WTC11 (cell line): ENCODE results near the gene CAP1. TPM values are rescaled to one million over a fixed set of nuclear protein-coding genes. Genes with fewer than 3 reads are reported as not detected.

Experiments
- ATAC-seq: fragments of 200-7000 bp; cut with Tn5 transposase; 2 replicates; pipeline ENCODE4 v1.10.0; 2021; ENCODE audit warnings: mild to moderate bottlenecking, moderate library complexity
- Bru-seq: library from RNA; stranded (reverse); fragments of 400-500 nt; gene quantifications from one replicate; lab custom pipeline; 2021; lab: Mats Ljungman, UMichigan
- CTCF ChIA-PET: fragments of 300-600 bp; sonication (Branson Sonifier 250); formaldehyde crosslinking; loops from one replicate; lab custom pipeline; 2021; ENCODE audit warnings: antibody characterized with exemption; lab: Charles Lee
- POLR2A ChIA-PET: fragments of 350-600 bp; sonication (Branson Sonifier 250); formaldehyde crosslinking; loops from one replicate; lab custom pipeline; 2021; ENCODE audit warnings: antibody characterized with exemption; lab: Charles Lee
- DNase-seq: peaks from one replicate; pipeline ENCODE4 v3.0.0; 2021; ENCODE audit warnings: low spot score
- H3K27ac Mint-ChIP-seq: 2 replicates; pipeline ENCODE4 v1.8.0; 2021; ENCODE audit warnings: mixed read lengths
- H3K27me3 Mint-ChIP-seq: 2 replicates; pipeline ENCODE4 v1.8.0; 2021; ENCODE audit warnings: low read depth, mild to moderate bottlenecking, moderate library complexity, mixed read lengths
- H3K36me3 Mint-ChIP-seq: 2 replicates; pipeline ENCODE4 v1.8.0; 2021; ENCODE audit warnings: mixed read lengths
- H3K4me1 Mint-ChIP-seq: 2 replicates; pipeline ENCODE4 v1.8.0; 2022; ENCODE audit warnings: mixed read lengths
- H3K4me3 Mint-ChIP-seq: 2 replicates; pipeline ENCODE4 v1.8.0; 2021; ENCODE audit warnings: mild to moderate bottlenecking, moderate library complexity, mixed read lengths
- H3K9me3 Mint-ChIP-seq: 2 replicates; pipeline ENCODE4 v1.8.0; 2021; ENCODE audit warnings: mixed read lengths
- ELF4 ChIP-seq: sonication (generic); formaldehyde crosslinking; IDR thresholded peaks from 2 replicates; pipeline ENCODE4 v1.8.1; 2022; ENCODE audit warnings: low read depth, mild to moderate bottlenecking, moderate library complexity, missing genetic modification reagents
- EMX1 ChIP-seq: fragments of 250-450 bp; sonication (Bioruptor Pico); IDR thresholded peaks from 2 replicates; pipeline ENCODE4 v1.8.0; 2021; ENCODE audit warnings: mild to moderate bottlenecking
- ESRRA ChIP-seq: sonication (generic); formaldehyde crosslinking; IDR thresholded peaks from 2 replicates; pipeline ENCODE4 v1.8.1; 2022; ENCODE audit warnings: mild to moderate bottlenecking, missing genetic modification reagents, borderline replicate concordance
- FOXJ3 ChIP-seq: sonication (generic); formaldehyde crosslinking; IDR thresholded peaks from 2 replicates; pipeline ENCODE4 v1.9.0; 2021; ENCODE audit warnings: missing genetic modification reagents, mild to moderate bottlenecking, borderline replicate concordance
- GABPB1 ChIP-seq: sonication (generic); formaldehyde crosslinking; IDR thresholded peaks from 2 replicates; pipeline ENCODE4 v1.8.1; 2023; ENCODE audit warnings: mild to moderate bottlenecking, missing genetic modification reagents
- GTF2I ChIP-seq: fragments of 250-450 bp; sonication (Bioruptor Pico); conservative IDR thresholded peaks from 2 replicates; pipeline ENCODE4 v1.4.0; 2021; ENCODE audit warnings: mild to moderate bottlenecking
- IRF2 ChIP-seq: sonication (generic); formaldehyde crosslinking; IDR thresholded peaks from 2 replicates; pipeline ENCODE4 v1.8.0; 2022; ENCODE audit warnings: low read depth, missing genetic modification reagents, borderline replicate concordance
- JAZF1 ChIP-seq: fragments of 250-450 bp; sonication (Bioruptor Pico); IDR thresholded peaks from 2 replicates; pipeline ENCODE4 v1.9.0; 2021; ENCODE audit warnings: moderate library complexity, mild to moderate bottlenecking, inconsistent platforms
- OVOL2 ChIP-seq: fragments of 250-450 bp; sonication (Bioruptor Pico); IDR thresholded peaks from 2 replicates; pipeline ENCODE4 v1.9.0; 2021; ENCODE audit warnings: mild to moderate bottlenecking, borderline replicate concordance
- PRRX2 ChIP-seq: fragments of 250-450 bp; sonication (Bioruptor Pico); IDR thresholded peaks from 2 replicates; pipeline ENCODE4 v1.8.0; 2021; ENCODE audit warnings: mild to moderate bottlenecking
- RELA ChIP-seq: sonication (generic); formaldehyde crosslinking; IDR thresholded peaks from 2 replicates; pipeline ENCODE4 v1.8.1; 2022; ENCODE audit warnings: missing genetic modification reagents, mild to moderate bottlenecking, borderline replicate concordance
- RORB ChIP-seq: fragments of 250-450 bp; sonication (Bioruptor Pico); IDR thresholded peaks from 2 replicates; pipeline ENCODE4 v1.9.0; 2021; ENCODE audit warnings: mild to moderate bottlenecking
- SMAD3 ChIP-seq: sonication (generic); formaldehyde crosslinking; IDR thresholded peaks from 2 replicates; pipeline ENCODE4 v1.8.0; 2022; ENCODE audit warnings: missing genetic modification reagents, mild to moderate bottlenecking, borderline replicate concordance
- SOX15 ChIP-seq: fragments of 250-450 bp; sonication (Bioruptor Pico); IDR thresholded peaks from 2 replicates; pipeline ENCODE4 v1.9.0; 2021; ENCODE audit warnings: mild to moderate bottlenecking
- TEAD1 ChIP-seq: sonication (generic); formaldehyde crosslinking; IDR thresholded peaks from 2 replicates; pipeline ENCODE4 v1.8.0; 2022; ENCODE audit warnings: mild to moderate bottlenecking, missing genetic modification reagents
- ZNF121 ChIP-seq: sonication (generic); formaldehyde crosslinking; IDR thresholded peaks from 2 replicates; pipeline ENCODE4 v1.8.0; 2023; ENCODE audit warnings: missing genetic modification reagents
- long read RNA-seq, 3 experiments: library from RNA in 1 of 3; library from capped mRNA in 1 of 3; library from polyadenylated mRNA in 1 of 3; unstranded in 2 of 3; stranded (forward) in 1 of 3; transcript quantifications; one replicate each; pipeline ENCODE4 v2.0.0, GENCODE V29; 2021
- total RNA-seq: library from RNA; stranded (reverse); gene quantifications from 3 replicates; pipeline ENCODE4 v1.2.3, GENCODE V29; 2021
- TF ChIP-seq, protein P1 (sequence below): sonication (generic); formaldehyde crosslinking; IDR thresholded peaks from 2 replicates; pipeline ENCODE4 v1.8.1; 2022; ENCODE audit warnings: low read depth, mild to moderate bottlenecking, moderate library complexity, missing genetic modification reagents, borderline replicate concordance
- TF ChIP-seq, protein P2 (sequence below): sonication (generic); formaldehyde crosslinking; IDR thresholded peaks from 2 replicates; pipeline ENCODE4 v1.8.0; 2022; ENCODE audit warnings: mild to moderate bottlenecking, missing genetic modification reagents
- TF ChIP-seq, protein P3 (sequence below): sonication (generic); formaldehyde crosslinking; IDR thresholded peaks from 2 replicates; pipeline ENCODE4 v1.8.1; 2022; ENCODE audit warnings: mild to moderate bottlenecking, missing genetic modification reagents, moderate library complexity, borderline replicate concordance
- TF ChIP-seq, protein P4 (sequence below): fragments of 250-450 bp; sonication (Bioruptor Pico); IDR thresholded peaks from 2 replicates; pipeline ENCODE4 v1.9.0; 2021; ENCODE audit warnings: mild to moderate bottlenecking
- TF ChIP-seq, protein P5 (sequence below): fragments of 250-450 bp; sonication (Bioruptor Pico); IDR thresholded peaks from 2 replicates; pipeline ENCODE4 v1.9.0; 2021; ENCODE audit warnings: moderate library complexity, mild to moderate bottlenecking, inconsistent platforms, borderline replicate concordance
- TF ChIP-seq, protein P6 (sequence below): fragments of 250-450 bp; sonication (Bioruptor Pico); IDR thresholded peaks from 2 replicates; pipeline ENCODE4 v2.1.2; 2022; ENCODE audit warnings: mild to moderate bottlenecking, moderate library complexity
- TF ChIP-seq, protein P7 (sequence below): sonication (generic); formaldehyde crosslinking; IDR thresholded peaks from 2 replicates; pipeline ENCODE4 v1.8.1; 2023; ENCODE audit warnings: mild to moderate bottlenecking, missing genetic modification reagents

CAP1 gene, protein sequence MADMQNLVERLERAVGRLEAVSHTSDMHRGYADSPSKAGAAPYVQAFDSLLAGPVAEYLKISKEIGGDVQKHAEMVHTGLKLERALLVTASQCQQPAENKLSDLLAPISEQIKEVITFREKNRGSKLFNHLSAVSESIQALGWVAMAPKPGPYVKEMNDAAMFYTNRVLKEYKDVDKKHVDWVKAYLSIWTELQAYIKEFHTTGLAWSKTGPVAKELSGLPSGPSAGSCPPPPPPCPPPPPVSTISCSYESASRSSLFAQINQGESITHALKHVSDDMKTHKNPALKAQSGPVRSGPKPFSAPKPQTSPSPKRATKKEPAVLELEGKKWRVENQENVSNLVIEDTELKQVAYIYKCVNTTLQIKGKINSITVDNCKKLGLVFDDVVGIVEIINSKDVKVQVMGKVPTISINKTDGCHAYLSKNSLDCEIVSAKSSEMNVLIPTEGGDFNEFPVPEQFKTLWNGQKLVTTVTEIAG
- 258 to 304 TPM (median 277 TPM) in 3 replicates for total RNA-seq
- Bru-seq, nascent RNA: percentile 89 among the genes with signal in this experiment
- long read RNA-seq, experiment 1, transcript CAP1-201 (13 exons, 2,592 nt): minor isoform, 80 of 1,655 reads
- long read RNA-seq, experiment 1, transcript CAP1-206 (13 exons, 2,217 nt): major isoform, 667 of 1,655 reads
- long read RNA-seq, experiment 1, transcript CAP1-202 (13 exons, 1,496 nt): minor isoform, 216 of 1,655 reads
- long read RNA-seq, experiment 1, transcript CAP1-203 (13 exons, 3,105 nt): minor isoform, 269 of 1,655 reads
- long read RNA-seq, experiment 1, partial matches to known transcripts: 103 of 1,655 reads
- long read RNA-seq, experiment 1, other reads (novel, unspliced or antisense): 274 of 1,655 reads
- long read RNA-seq, experiment 2, transcript CAP1-217 (5 exons, 856 nt): minor isoform, 18 of 327 reads
- long read RNA-seq, experiment 2, transcript CAP1-203 (13 exons, 3,105 nt): minor isoform, 10 of 327 reads
- long read RNA-seq, experiment 2, transcript CAP1-206 (13 exons, 2,217 nt): major isoform, 32 of 327 reads
- long read RNA-seq, experiment 2, transcript CAP1-202 (13 exons, 1,496 nt): minor isoform, 9 of 327 reads
- long read RNA-seq, experiment 2, partial matches to known transcripts: 199 of 327 reads
- long read RNA-seq, experiment 2, other reads (novel, unspliced or antisense): 42 of 327 reads
- long read RNA-seq, experiment 3, transcript CAP1-201 (13 exons, 2,592 nt): minor isoform, 13 of 525 reads
- long read RNA-seq, experiment 3, transcript CAP1-206 (13 exons, 2,217 nt): major isoform, 84 of 525 reads
- long read RNA-seq, experiment 3, transcript CAP1-203 (13 exons, 3,105 nt): minor isoform, 49 of 525 reads
- long read RNA-seq, experiment 3, transcript CAP1-202 (13 exons, 1,496 nt): minor isoform, 49 of 525 reads
- long read RNA-seq, experiment 3, partial matches to known transcripts: 248 of 525 reads
- long read RNA-seq, experiment 3, other reads (novel, unspliced or antisense): 69 of 525 reads

DNA sequence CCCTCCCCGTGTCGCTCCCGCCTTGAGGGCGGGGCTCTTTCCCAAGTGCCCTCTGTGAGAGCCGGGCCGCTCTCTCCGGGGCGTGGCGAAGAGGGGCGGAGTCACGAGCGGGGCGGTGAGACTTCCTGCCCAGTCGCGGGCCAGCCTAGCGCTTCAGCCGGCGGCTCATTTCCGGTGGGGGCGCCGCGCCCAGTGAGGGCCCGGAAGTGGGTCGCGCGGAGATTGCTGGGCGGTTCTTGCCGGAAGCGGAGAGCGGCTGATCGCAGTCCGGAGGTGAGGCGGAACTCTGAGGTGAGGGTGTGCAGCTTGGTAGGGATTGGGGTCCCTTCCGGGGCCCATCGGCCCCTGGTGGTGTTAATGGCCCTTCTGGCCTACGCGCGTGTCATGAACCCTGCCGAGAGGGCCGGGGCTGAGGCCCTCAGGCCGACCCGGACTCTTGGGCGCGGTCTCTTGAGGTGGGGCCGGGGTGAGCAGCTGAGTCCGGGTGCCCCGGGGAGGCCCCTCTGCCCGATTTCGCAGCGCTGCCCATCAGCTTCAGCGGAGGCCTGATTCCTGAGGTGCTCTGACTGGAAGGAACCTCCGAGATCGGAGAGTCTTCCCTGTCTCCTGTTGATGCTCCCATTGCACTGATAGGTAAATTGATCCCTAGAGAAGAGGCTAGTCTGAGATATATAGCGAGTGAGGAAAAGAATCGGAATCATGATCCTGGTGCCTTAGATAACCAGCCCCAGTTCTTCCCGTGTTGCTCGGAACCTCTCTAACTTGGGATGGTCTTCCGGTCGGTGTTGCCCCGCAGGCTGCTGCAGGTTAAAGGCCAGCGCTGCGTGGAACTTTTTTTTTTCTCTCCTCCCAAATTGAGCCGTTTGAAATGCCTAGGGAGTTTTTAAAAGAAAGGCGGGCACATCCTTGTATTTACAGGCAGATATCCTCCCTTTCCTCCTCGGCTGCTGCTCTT is at the start of gene CAP1:
Gene CAP1 (plus strand): TSS at position 219 of the 955 bp plus-strand sequence. CDS start 18,618 bp downstream, outside the sequence.
- peak within 1 kb of the TSS; percentile 97 for H3K27ac Mint-ChIP-seq
- ATAC-seq (peak; percentile 91), DNase-seq (peak; percentile 100)
- H3K27me3 Mint-ChIP-seq: no peaks in the 10 kb centered on the region
- peaks cover 20% of the 10 kb centered on the region for H3K36me3 Mint-ChIP-seq
- CTCF ChIA-PET: interaction anchor here (0.5 to 3.9 kb wide), 8 partner anchors 9 to 298 kb away, joined by 3 to 15 read pairs (median 4); partner anchors contain the start of gene MYCL
- POLR2A ChIA-PET: interaction anchor here (0.6 to 1.4 kb wide), 5 partner anchors 59 to 982 kb away, joined by 3 to 8 read pairs (median 6); partner anchors contain the start of gene MFSD2A
- H3K4me3 Mint-ChIP-seq: peak within 1 kb of the TSS; percentile 95
- no peaks in the 10 kb centered on the region for H3K9me3 Mint-ChIP-seq
- peaks cover 32% of the 10 kb centered on the region for H3K4me1 Mint-ChIP-seq
- TF ChIP-seq PRRX2 (CRISPR knock-in tag): no peak
- TF ChIP-seq SMAD3: peak; percentile 53; the same call in 1 of the 2 replicates
- TF ChIP-seq, protein P1, sequence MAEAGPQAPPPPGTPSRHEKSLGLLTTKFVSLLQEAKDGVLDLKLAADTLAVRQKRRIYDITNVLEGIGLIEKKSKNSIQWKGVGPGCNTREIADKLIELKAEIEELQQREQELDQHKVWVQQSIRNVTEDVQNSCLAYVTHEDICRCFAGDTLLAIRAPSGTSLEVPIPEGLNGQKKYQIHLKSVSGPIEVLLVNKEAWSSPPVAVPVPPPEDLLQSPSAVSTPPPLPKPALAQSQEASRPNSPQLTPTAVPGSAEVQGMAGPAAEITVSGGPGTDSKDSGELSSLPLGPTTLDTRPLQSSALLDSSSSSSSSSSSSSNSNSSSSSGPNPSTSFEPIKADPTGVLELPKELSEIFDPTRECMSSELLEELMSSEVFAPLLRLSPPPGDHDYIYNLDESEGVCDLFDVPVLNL (CRISPR knock-in tag): no peak
- no peak for TF ChIP-seq RORB (CRISPR knock-in tag)
- TF ChIP-seq ZNF121: no peak
- no peak for TF ChIP-seq ESRRA (CRISPR knock-in tag)
- TF ChIP-seq ELF4 (CRISPR knock-in tag): no peak
- TF ChIP-seq FOXJ3: no peak
- TF ChIP-seq TEAD1: no peak
- TF ChIP-seq, protein P2, sequence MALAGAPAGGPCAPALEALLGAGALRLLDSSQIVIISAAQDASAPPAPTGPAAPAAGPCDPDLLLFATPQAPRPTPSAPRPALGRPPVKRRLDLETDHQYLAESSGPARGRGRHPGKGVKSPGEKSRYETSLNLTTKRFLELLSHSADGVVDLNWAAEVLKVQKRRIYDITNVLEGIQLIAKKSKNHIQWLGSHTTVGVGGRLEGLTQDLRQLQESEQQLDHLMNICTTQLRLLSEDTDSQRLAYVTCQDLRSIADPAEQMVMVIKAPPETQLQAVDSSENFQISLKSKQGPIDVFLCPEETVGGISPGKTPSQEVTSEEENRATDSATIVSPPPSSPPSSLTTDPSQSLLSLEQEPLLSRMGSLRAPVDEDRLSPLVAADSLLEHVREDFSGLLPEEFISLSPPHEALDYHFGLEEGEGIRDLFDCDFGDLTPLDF (CRISPR knock-in tag): no peak; the same call in none of the 2 replicates
- TF ChIP-seq, protein P3, sequence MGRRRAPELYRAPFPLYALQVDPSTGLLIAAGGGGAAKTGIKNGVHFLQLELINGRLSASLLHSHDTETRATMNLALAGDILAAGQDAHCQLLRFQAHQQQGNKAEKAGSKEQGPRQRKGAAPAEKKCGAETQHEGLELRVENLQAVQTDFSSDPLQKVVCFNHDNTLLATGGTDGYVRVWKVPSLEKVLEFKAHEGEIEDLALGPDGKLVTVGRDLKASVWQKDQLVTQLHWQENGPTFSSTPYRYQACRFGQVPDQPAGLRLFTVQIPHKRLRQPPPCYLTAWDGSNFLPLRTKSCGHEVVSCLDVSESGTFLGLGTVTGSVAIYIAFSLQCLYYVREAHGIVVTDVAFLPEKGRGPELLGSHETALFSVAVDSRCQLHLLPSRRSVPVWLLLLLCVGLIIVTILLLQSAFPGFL (CRISPR knock-in tag): no peak
- TF ChIP-seq GTF2I: no peak
- TF ChIP-seq EMX1 (CRISPR knock-in tag): no peak
- TF ChIP-seq OVOL2: no peak
- TF ChIP-seq GABPB1: no peak
- no peak for TF ChIP-seq JAZF1 (CRISPR knock-in tag)
- TF ChIP-seq, protein P4, sequence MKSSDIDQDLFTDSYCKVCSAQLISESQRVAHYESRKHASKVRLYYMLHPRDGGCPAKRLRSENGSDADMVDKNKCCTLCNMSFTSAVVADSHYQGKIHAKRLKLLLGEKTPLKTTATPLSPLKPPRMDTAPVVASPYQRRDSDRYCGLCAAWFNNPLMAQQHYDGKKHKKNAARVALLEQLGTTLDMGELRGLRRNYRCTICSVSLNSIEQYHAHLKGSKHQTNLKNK (CRISPR knock-in tag): no peak
- no peak for TF ChIP-seq IRF2 (CRISPR knock-in tag)
- TF ChIP-seq, protein P5, sequence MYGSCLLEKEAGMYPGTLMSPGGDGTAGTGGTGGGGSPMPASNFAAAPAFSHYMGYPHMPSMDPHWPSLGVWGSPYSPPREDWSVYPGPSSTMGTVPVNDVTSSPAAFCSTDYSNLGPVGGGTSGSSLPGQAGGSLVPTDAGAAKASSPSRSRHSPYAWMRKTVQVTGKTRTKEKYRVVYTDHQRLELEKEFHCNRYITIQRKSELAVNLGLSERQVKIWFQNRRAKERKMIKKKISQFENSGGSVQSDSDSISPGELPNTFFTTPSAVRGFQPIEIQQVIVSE: no peak
- TF ChIP-seq, protein P6, sequence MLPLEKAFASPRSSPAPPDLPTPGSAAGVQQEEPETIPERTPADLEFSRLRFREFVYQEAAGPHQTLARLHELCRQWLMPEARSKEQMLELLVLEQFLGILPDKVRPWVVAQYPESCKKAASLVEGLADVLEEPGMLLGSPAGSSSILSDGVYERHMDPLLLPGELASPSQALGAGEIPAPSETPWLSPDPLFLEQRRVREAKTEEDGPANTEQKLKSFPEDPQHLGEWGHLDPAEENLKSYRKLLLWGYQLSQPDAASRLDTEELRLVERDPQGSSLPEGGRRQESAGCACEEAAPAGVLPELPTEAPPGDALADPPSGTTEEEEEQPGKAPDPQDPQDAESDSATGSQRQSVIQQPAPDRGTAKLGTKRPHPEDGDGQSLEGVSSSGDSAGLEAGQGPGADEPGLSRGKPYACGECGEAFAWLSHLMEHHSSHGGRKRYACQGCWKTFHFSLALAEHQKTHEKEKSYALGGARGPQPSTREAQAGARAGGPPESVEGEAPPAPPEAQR: no peak
- TF ChIP-seq RELA: no peak
- TF ChIP-seq, protein P7, sequence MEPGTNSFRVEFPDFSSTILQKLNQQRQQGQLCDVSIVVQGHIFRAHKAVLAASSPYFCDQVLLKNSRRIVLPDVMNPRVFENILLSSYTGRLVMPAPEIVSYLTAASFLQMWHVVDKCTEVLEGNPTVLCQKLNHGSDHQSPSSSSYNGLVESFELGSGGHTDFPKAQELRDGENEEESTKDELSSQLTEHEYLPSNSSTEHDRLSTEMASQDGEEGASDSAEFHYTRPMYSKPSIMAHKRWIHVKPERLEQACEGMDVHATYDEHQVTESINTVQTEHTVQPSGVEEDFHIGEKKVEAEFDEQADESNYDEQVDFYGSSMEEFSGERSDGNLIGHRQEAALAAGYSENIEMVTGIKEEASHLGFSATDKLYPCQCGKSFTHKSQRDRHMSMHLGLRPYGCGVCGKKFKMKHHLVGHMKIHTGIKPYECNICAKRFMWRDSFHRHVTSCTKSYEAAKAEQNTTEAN (CRISPR knock-in tag): no peak
- TF ChIP-seq SOX15 (CRISPR knock-in tag): no peak
